ENCODE measurements around the gene KCND3.

Gene KCND3

DNA sequence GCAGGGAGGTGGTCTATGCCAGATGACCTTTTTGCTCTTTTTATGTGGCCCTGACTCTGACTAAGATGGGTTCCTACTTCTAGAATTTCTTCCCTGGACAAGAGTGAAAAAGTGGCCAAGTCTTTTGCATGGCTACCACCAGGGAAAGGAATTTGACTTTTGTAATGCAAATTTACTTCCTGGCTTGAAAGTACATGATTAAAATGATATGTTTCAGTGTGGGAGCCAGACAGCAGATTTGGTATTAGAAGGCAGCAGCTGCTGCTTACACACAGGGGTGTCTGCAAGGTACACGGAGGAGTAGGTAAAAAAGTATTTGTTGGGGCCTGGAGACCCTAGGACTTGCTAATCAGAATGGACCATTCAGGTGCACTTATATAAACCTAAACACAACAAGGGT lies 78.4 kb downstream of the KCND3 start:
- TF ChIP-seq EZH2phosphoT487 (IDR thresholded peaks at IDR 0.05; ENCODE audit: low read depth), result no peak
- TF ChIP-seq, protein P1, sequence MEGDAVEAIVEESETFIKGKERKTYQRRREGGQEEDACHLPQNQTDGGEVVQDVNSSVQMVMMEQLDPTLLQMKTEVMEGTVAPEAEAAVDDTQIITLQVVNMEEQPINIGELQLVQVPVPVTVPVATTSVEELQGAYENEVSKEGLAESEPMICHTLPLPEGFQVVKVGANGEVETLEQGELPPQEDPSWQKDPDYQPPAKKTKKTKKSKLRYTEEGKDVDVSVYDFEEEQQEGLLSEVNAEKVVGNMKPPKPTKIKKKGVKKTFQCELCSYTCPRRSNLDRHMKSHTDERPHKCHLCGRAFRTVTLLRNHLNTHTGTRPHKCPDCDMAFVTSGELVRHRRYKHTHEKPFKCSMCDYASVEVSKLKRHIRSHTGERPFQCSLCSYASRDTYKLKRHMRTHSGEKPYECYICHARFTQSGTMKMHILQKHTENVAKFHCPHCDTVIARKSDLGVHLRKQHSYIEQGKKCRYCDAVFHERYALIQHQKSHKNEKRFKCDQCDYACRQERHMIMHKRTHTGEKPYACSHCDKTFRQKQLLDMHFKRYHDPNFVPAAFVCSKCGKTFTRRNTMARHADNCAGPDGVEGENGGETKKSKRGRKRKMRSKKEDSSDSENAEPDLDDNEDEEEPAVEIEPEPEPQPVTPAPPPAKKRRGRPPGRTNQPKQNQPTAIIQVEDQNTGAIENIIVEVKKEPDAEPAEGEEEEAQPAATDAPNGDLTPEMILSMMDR (IDR thresholded peaks at IDR 0.05; ENCODE audit: low read depth, low read length), result no peak
- no peaks in the 10 kb centered on the region for H4K20me1 ChIP-seq (ENCODE audit: insufficient read depth, low read length)
- H3K4me1 ChIP-seq (ENCODE audit: low read length), result peaks cover 12% of the 10 kb centered on the region
- no peaks in the 10 kb centered on the region for H3K79me2 ChIP-seq (ENCODE audit: low read length)
- H2AFZ ChIP-seq (ENCODE audit: low read depth, low read length), result no peak overlapping the region
- no peaks in the 10 kb centered on the region for H3K9me3 ChIP-seq (ENCODE audit: insufficient read depth, low read length)
- no peak overlapping the region for H3K27ac ChIP-seq (ENCODE audit: low read length)
- no peak overlapping the region for H3K4me3 ChIP-seq (ENCODE audit: low read length)
- H3K36me3 ChIP-seq (replicated peaks; ENCODE audit: low read depth, low read length), result no peaks in the 10 kb centered on the region
- H3K9ac ChIP-seq (ENCODE audit: low read length), result no peak overlapping the region
- H3K4me2 ChIP-seq (ENCODE audit: low read length), result no peak overlapping the region
- H3K27me3 ChIP-seq (ENCODE audit: low read depth, low read length), result peaks cover 26% of the 10 kb centered on the region; the same call in 1 of the 2 replicates

GRCh38 chr1:111909030-111909429 lies 80.4 kb downstream of the KCND3 start:
- H3K9me3 ChIP-seq (ENCODE audit: insufficient read depth, low read length), result no peaks in the 10 kb centered on the region
- H3K4me1 ChIP-seq (ENCODE audit: low read length), result peaks cover 12% of the 10 kb centered on the region
- H3K27ac ChIP-seq (ENCODE audit: low read length), result no peak overlapping the region
- H3K27me3 ChIP-seq (ENCODE audit: low read depth, low read length), result peaks cover 18% of the 10 kb centered on the region; the same call in 1 of the 2 replicates
- no peak overlapping the region for H3K4me3 ChIP-seq (ENCODE audit: low read length)
- H2AFZ ChIP-seq (ENCODE audit: low read depth, low read length), result no peak overlapping the region
- H3K79me2 ChIP-seq (ENCODE audit: low read length), result no peaks in the 10 kb centered on the region
- no peak overlapping the region; the same call in 1 of the 2 replicates for H3K4me2 ChIP-seq (ENCODE audit: low read length)
- no peaks in the 10 kb centered on the region for H4K20me1 ChIP-seq (ENCODE audit: insufficient read depth, low read length)
- H3K9ac ChIP-seq (ENCODE audit: low read length), result no peak overlapping the region
- no peak for TF ChIP-seq EZH2phosphoT487 (IDR thresholded peaks at IDR 0.05; ENCODE audit: low read depth)
- TF ChIP-seq, protein P1 (IDR thresholded peaks at IDR 0.05; ENCODE audit: low read depth, low read length), result no peak
- no peaks in the 10 kb centered on the region for H3K36me3 ChIP-seq (replicated peaks; ENCODE audit: low read depth, low read length)

- no peak overlapping the region for H2AFZ ChIP-seq (ENCODE audit: low read depth, low read length)
- no peaks in the 10 kb centered on the region for H4K20me1 ChIP-seq (ENCODE audit: insufficient read depth, low read length)
- H3K79me2 ChIP-seq (ENCODE audit: low read length), result no peaks in the 10 kb centered on the region
- H3K9me3 ChIP-seq (ENCODE audit: insufficient read depth, low read length), result no peaks in the 10 kb centered on the region
- no peak overlapping the region for H3K27ac ChIP-seq (ENCODE audit: low read length)
- peaks cover 18% of the 10 kb centered on the region for H3K27me3 ChIP-seq (ENCODE audit: low read depth, low read length)
- no peaks in the 10 kb centered on the region for H3K36me3 ChIP-seq (replicated peaks; ENCODE audit: low read depth, low read length)
- no peak for TF ChIP-seq EZH2phosphoT487 (IDR thresholded peaks at IDR 0.05; ENCODE audit: low read depth)
- TF ChIP-seq, protein P1 (IDR thresholded peaks at IDR 0.05; ENCODE audit: low read depth, low read length), result no peak
- H3K9ac ChIP-seq (ENCODE audit: low read length), result no peak overlapping the region
- peaks cover 12% of the 10 kb centered on the region for H3K4me1 ChIP-seq (ENCODE audit: low read length)
- no peak overlapping the region for H3K4me2 ChIP-seq (ENCODE audit: low read length)
- no peak overlapping the region for H3K4me3 ChIP-seq (ENCODE audit: low read length)
Observed at GRCh38 chr1:111908011-111908621, 81.4 kb downstream of the KCND3 start.

GRCh38 chr1:111907321-111907720 lies 82.1 kb downstream of the KCND3 start:
- Histone ChIP-seq H3K36me3 (replicated peaks; ENCODE audit: low read depth, low read length) (no peaks in the 10 kb centered on the region), H3K27me3 (ENCODE audit: low read depth, low read length) (peaks cover 21% of the 10 kb centered on the region), H3K9me3 (ENCODE audit: insufficient read depth, low read length) (no peaks in the 10 kb centered on the region), H3K4me2 (ENCODE audit: low read length) (no peak overlapping the region), H3K79me2 (ENCODE audit: low read length) (no peaks in the 10 kb centered on the region), H3K27ac (ENCODE audit: low read length) (no peak overlapping the region), H3K4me3 (ENCODE audit: low read length) (no peak overlapping the region), H3K4me1 (ENCODE audit: low read length) (peaks cover 12% of the 10 kb centered on the region), H4K20me1 (ENCODE audit: insufficient read depth, low read length) (no peaks in the 10 kb centered on the region), H3K9ac (ENCODE audit: low read length) (no peak overlapping the region), H2AFZ (ENCODE audit: low read depth, low read length) (no peak overlapping the region)
- TF ChIP-seq, protein P1 (IDR thresholded peaks at IDR 0.05; ENCODE audit: low read depth, low read length), result no peak
- no peak for TF ChIP-seq EZH2phosphoT487 (IDR thresholded peaks at IDR 0.05; ENCODE audit: low read depth)
